HAP-1 (cell line): ENCODE data around the gene LRCOL1.

Source experiments
- DNase-seq, 2 experiments: peaks; one replicate each; pipeline ENCODE4 v3.0.0-alpha.2; 2016 to 2020; ENCODE audit warnings: low spot score in 2 of 2
- H3K27me3 ChIP-seq: fragments of 250-450 bp; sonication (Bioruptor Pico); 2 replicates; pipeline ENCODE4 v1.5.1; 2020; ENCODE audit warnings: low read depth, mild to moderate bottlenecking, moderate library complexity
- H3K36me3 ChIP-seq: fragments of 250-450 bp; sonication (Bioruptor Pico); replicated peaks from 2 replicates; pipeline ENCODE4 v1.5.1; 2020; ENCODE audit warnings: mild to moderate bottlenecking
- H3K4me1 ChIP-seq: fragments of 250-450 bp; sonication (Bioruptor Pico); 2 replicates; pipeline ENCODE4 v1.5.1; 2020; ENCODE audit warnings: mild to moderate bottlenecking
- H3K4me3 ChIP-seq: fragments of 250-450 bp; sonication (Bioruptor Pico); 2 replicates; pipeline ENCODE4 v1.5.1; 2020; ENCODE audit warnings: mild to moderate bottlenecking, moderate library complexity
- H3K9me3 ChIP-seq: fragments of 250-450 bp; sonication (Bioruptor Pico); 2 replicates; pipeline ENCODE4 v1.5.1; 2020; ENCODE audit warnings: mild to moderate bottlenecking, moderate library complexity
- in situ Hi-C: fragments of 300-500 bp; cut with MboI; formaldehyde crosslinking; loops from 3 replicates; pipeline ENCODE4 v1.14.3; 2020; ENCODE audit warnings: low sequenced_read_pairs, inconsistent platforms, mixed read lengths

LRCOL1 gene

GRCh38 chr12:132619386-132620112 is 9.2 kb upstream of the LRCOL1 start:
- H3K4me1 ChIP-seq = no peaks in the 10 kb centered on the region
- peaks cover 49% of the 10 kb centered on the region for H3K27me3 ChIP-seq
- peaks cover 10% of the 10 kb centered on the region for H3K9me3 ChIP-seq
- H3K4me3 ChIP-seq = no peak overlapping the region
- no peak for DNase-seq
- H3K36me3 ChIP-seq = peaks cover 12% of the 10 kb centered on the region
- in situ Hi-C loops = no loop called here

- H3K4me3 ChIP-seq = no peak overlapping the region
- in situ Hi-C loops = no loop called here
- H3K36me3 ChIP-seq = peaks cover 6% of the 10 kb centered on the region
- H3K4me1 ChIP-seq = no peaks in the 10 kb centered on the region
- peaks cover 10% of the 10 kb centered on the region for H3K9me3 ChIP-seq
- DNase-seq = no peak
- peaks cover 49% of the 10 kb centered on the region for H3K27me3 ChIP-seq
Observed at GRCh38 chr12:132619071-132619385, 8.6 kb upstream of the LRCOL1 start.

- H3K36me3 ChIP-seq = peaks cover 3% of the 10 kb centered on the region; the same call in 1 of the 2 replicates
- H3K27me3 ChIP-seq = peaks cover 49% of the 10 kb centered on the region
- DNase-seq = no peak
- in situ Hi-C loops = no loop called here
- peaks cover 10% of the 10 kb centered on the region for H3K9me3 ChIP-seq
- H3K4me3 ChIP-seq = no peak within 1 kb of the TSS
- H3K4me1 ChIP-seq = no peaks in the 10 kb centered on the region
Observed at GRCh38 chr12:132618683-132619043, 8.3 kb upstream of the LRCOL1 start, which contains the start of gene P2RX2. P2RX2 (plus strand) TSS chr12:132618776; CDS start chr12:132618817, 41 bp downstream.

GRCh38 chr12:132617822-132618682 is 7.7 kb upstream of the LRCOL1 start:
- no peaks in the 10 kb centered on the region; the same call in 1 of the 2 replicates for H3K36me3 ChIP-seq
- H3K27me3 ChIP-seq = peaks cover 49% of the 10 kb centered on the region
- DNase-seq = no peak
- H3K4me3 ChIP-seq = no peak overlapping the region
- H3K9me3 ChIP-seq = peaks cover 10% of the 10 kb centered on the region
- in situ Hi-C loops = no loop called here
- H3K4me1 ChIP-seq = no peaks in the 10 kb centered on the region

GRCh38 chr12:132617135-132617701 is 6.8 kb upstream of the LRCOL1 start:
- Histone ChIP-seq H3K4me1 (no peaks in the 10 kb centered on the region), H3K27me3 (peaks cover 49% of the 10 kb centered on the region), H3K4me3 (no peak overlapping the region), H3K9me3 (peaks cover 10% of the 10 kb centered on the region), H3K36me3 (no peaks in the 10 kb centered on the region)
- in situ Hi-C loops = no loop called here
- no peak for DNase-seq

- no peak overlapping the region for H3K4me3 ChIP-seq
- H3K27me3 ChIP-seq = peaks cover 48% of the 10 kb centered on the region
Observed at GRCh38 chr12:132615579-132616038, 5.2 kb upstream of the LRCOL1 start.

GRCh38 chr12:132614861-132615578 is 4.6 kb upstream of the LRCOL1 start:
- H3K4me1 ChIP-seq = no peaks in the 10 kb centered on the region
- no peak overlapping the region for H3K4me3 ChIP-seq
- H3K36me3 ChIP-seq = no peaks in the 10 kb centered on the region
- peaks cover 44% of the 10 kb centered on the region for H3K27me3 ChIP-seq
- DNase-seq = peak; percentile 75 to 90
- in situ Hi-C loops = no loop called here
- peaks cover 10% of the 10 kb centered on the region for H3K9me3 ChIP-seq

More at GRCh38 chr12:132615579-132616038, 5.2 kb upstream of the LRCOL1 start:
- peaks cover 10% of the 10 kb centered on the region for H3K9me3 ChIP-seq
- no peaks in the 10 kb centered on the region for H3K4me1 ChIP-seq
- in situ Hi-C loops = no loop called here
- DNase-seq = no peak
- no peaks in the 10 kb centered on the region for H3K36me3 ChIP-seq

GRCh38 chr12:132614029-132614428 is 3.6 kb upstream of the LRCOL1 start:
- in situ Hi-C loops = no loop called here
- Histone ChIP-seq H3K9me3 (peaks cover 10% of the 10 kb centered on the region), H3K27me3 (peaks cover 35% of the 10 kb centered on the region), H3K4me1 (no peaks in the 10 kb centered on the region), H3K36me3 (no peaks in the 10 kb centered on the region), H3K4me3 (no peak overlapping the region)
- no peak for DNase-seq

GRCh38 chr12:132611620-132612019 is 1.2 kb upstream of the LRCOL1 start:
- no peak for DNase-seq
- in situ Hi-C loops = no loop called here
- Histone ChIP-seq H3K36me3 (no peaks in the 10 kb centered on the region), H3K4me3 (no peak overlapping the region), H3K27me3 (peaks cover 25% of the 10 kb centered on the region), H3K9me3 (no peaks in the 10 kb centered on the region), H3K4me1 (no peaks in the 10 kb centered on the region)

GRCh38 chr12:132610866-132611602 is 652 bp upstream of the LRCOL1 start:
- H3K27me3 ChIP-seq = peaks cover 26% of the 10 kb centered on the region
- no peaks in the 10 kb centered on the region for H3K9me3 ChIP-seq
- no peak overlapping the region for H3K4me3 ChIP-seq
- no peak for DNase-seq
- in situ Hi-C loops = no loop called here
- H3K36me3 ChIP-seq = no peaks in the 10 kb centered on the region
- H3K4me1 ChIP-seq = no peaks in the 10 kb centered on the region

- Histone ChIP-seq H3K27me3 (peaks cover 15% of the 10 kb centered on the region; the same call in 1 of the 2 replicates), H3K36me3 (no peaks in the 10 kb centered on the region), H3K9me3 (no peaks in the 10 kb centered on the region), H3K4me1 (no peaks in the 10 kb centered on the region), H3K4me3 (no peak overlapping the region)
- in situ Hi-C loops = no loop called here
- no peak for DNase-seq
Observed at GRCh38 chr12:132608231-132609171, 1.9 kb downstream of the LRCOL1 start.

- H3K27me3 ChIP-seq = peaks cover 15% of the 10 kb centered on the region; the same call in 1 of the 2 replicates
- H3K4me1 ChIP-seq = peaks cover 8% of the 10 kb centered on the region
- no peak overlapping the region for H3K4me3 ChIP-seq
- no peaks in the 10 kb centered on the region for H3K36me3 ChIP-seq
- in situ Hi-C loops = no loop called here
- no peak for DNase-seq
- no peaks in the 10 kb centered on the region for H3K9me3 ChIP-seq
Observed at GRCh38 chr12:132606927-132607326, 3.5 kb downstream of the LRCOL1 start.
